Neural cell (in vitro differentiated cells): ENCODE data around the gene CPNE9.

Source experiments
- EP300 ChIP-seq: fragments of 450-650 bp; conservative IDR thresholded peaks from 2 replicates; pipeline ENCODE4 v1.6.1; 2014; ENCODE audit warnings: antibody characterized with exemption, mild to moderate bottlenecking, moderate library complexity; ENCODE audit not compliant: poor library complexity, severe bottlenecking
- EZH2 ChIP-seq: fragments of 200-600, 300-800 bp; shearing (Covaris generic), sonication (generic); IDR thresholded peaks from 2 replicates; pipeline ENCODE4 v1.6.1; 2014; ENCODE audit warnings: antibody characterized with exemption, low read length, borderline replicate concordance, mild to moderate bottlenecking; ENCODE audit not compliant: insufficient read depth, poor library complexity, severe bottlenecking
- MXI1 ChIP-seq: fragments of 450-650 bp; conservative IDR thresholded peaks from 2 replicates; pipeline ENCODE4 v1.6.1; 2014; ENCODE audit warnings: antibody characterized with exemption, mild to moderate bottlenecking; ENCODE audit not compliant: poor library complexity, severe bottlenecking
- POLR2AphosphoS5 ChIP-seq: IDR thresholded peaks from 2 replicates; pipeline ENCODE4 v1.6.1; 2012

GRCh38 chr3:9732080-9732739 lies 28.6 kb downstream of the CPNE9 start:
- TF ChIP-seq EP300 (no peak), EZH2 (no peak), MXI1 (no peak), POLR2AphosphoS5 (no peak)
